NB4 (cell line): ENCODE results near the gene ZCCHC2.

Experiments used
- DNase-seq: peaks from one replicate; pipeline ENCODE4 v3.0.0; 2010; ENCODE audit warnings: low read depth
- H3K4me3 ChIP-seq: one replicate; pipeline ENCODE4 v1.5.1; 2011; ENCODE audit warnings: mild to moderate bottlenecking, low read depth, low read length, moderate library complexity
- CTCF ChIP-seq: IDR thresholded peaks from one replicate; pipeline ENCODE4 v1.5.1; 2012; ENCODE audit warnings: low read depth, low read length
- MAX ChIP-seq: IDR thresholded peaks from 2 replicates; pipeline ENCODE4 v1.6.1; 2011; ENCODE audit warnings: low read depth, low read length
- MYC ChIP-seq: IDR thresholded peaks from 2 replicates; pipeline ENCODE4 v1.6.1; 2011; ENCODE audit warnings: low read depth, low read length
- POLR2A ChIP-seq: IDR thresholded peaks from 2 replicates; pipeline ENCODE4 v1.6.1; 2011; ENCODE audit warnings: mild to moderate bottlenecking; ENCODE audit not compliant: insufficient read length; ENCODE audit errors: extremely low read depth

Gene ZCCHC2

GRCh38 chr18:62509779-62510178, 13.0 kb upstream of the ZCCHC2 start:
- H3K4me3 ChIP-seq: no peak overlapping the region
- no peak for DNase-seq
- TF ChIP-seq MYC (no peak), CTCF (no peak), MAX (no peak), POLR2A (no peak)

- H3K4me3 ChIP-seq: no peak overlapping the region
- no peak for DNase-seq
- TF ChIP-seq CTCF: no peak
- TF ChIP-seq MYC: no peak
- TF ChIP-seq MAX: no peak
- no peak for TF ChIP-seq POLR2A
Observed at GRCh38 chr18:62510789-62511188, 12.0 kb upstream of the ZCCHC2 start.

DNA sequence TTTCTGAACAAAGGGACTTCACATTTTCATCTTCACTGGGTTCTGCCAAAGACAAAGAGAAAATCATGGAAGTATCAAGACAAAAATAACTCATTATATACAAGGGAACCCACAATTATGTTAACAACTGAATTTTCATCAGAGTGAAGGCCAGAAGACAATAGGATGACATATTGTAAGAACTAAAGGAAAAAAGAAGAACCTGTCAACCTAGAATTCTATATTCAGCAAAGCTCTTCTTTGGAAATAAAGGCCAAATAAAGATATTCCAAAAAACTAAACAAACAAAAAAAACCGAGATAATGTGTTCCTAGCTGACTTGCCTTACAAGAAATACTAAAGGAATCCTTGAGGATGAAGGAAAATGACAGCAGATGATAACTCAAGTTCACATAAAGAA, 10.3 kb upstream of the ZCCHC2 start:
- no peak for DNase-seq
- no peak overlapping the region for H3K4me3 ChIP-seq
- TF ChIP-seq MAX: no peak
- no peak for TF ChIP-seq CTCF
- TF ChIP-seq POLR2A: no peak
- no peak for TF ChIP-seq MYC

DNA sequence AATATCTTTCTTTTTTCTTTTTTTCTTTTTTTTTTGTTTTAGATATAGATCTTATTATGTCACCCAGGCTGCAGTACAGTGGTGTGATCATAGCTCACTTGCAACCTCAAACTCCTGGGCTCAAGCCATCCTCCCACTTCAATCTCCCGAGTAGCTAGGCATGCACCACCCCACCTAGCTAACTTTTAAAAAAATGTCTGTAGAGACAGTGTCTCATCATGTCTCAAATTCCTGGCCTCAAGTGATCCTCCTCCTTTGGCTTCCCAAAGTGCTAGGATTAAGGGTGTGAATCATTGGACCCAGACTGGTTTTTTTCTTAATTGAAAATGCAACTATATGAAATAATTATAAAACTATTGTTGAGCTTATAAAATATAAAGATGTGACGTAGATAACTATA, 9.8 kb upstream of the ZCCHC2 start:
- TF ChIP-seq MYC: no peak
- TF ChIP-seq MAX: no peak
- TF ChIP-seq CTCF: no peak
- no peak for TF ChIP-seq POLR2A
- no peak for DNase-seq

GRCh38 chr18:62514570-62514969, 8.3 kb upstream of the ZCCHC2 start:
- no peak for TF ChIP-seq CTCF
- no peak for TF ChIP-seq MAX
- TF ChIP-seq POLR2A: no peak
- TF ChIP-seq MYC: no peak
- no peak for DNase-seq
- no peak overlapping the region for H3K4me3 ChIP-seq

More for the DNA sequence above, 9.8 kb upstream of the ZCCHC2 start:
- no peak overlapping the region for H3K4me3 ChIP-seq

GRCh38 chr18:62516242-62516641, 6.6 kb upstream of the ZCCHC2 start:
- DNase-seq: no peak
- H3K4me3 ChIP-seq: no peak overlapping the region
- no peak for TF ChIP-seq MYC
- TF ChIP-seq POLR2A: no peak
- TF ChIP-seq MAX: no peak
- no peak for TF ChIP-seq CTCF
